ENCODE measurements around the gene GTF2A1L.

- TF ChIP-seq POLR2AphosphoS5 (IDR thresholded peaks at IDR 0.05; ENCODE audit: borderline replicate concordance, low read depth, low read length): no peak
- TF ChIP-seq FOXP2 (optimal IDR thresholded peaks at IDR 0.05; ENCODE audit: control extremely low read depth, extremely low read length, insufficient read depth): no peak
- no peak for TF ChIP-seq EZH2 (IDR thresholded peaks at IDR 0.05)
Measured at GRCh38 chr2:48715956-48716355, 98.3 kb downstream of the GTF2A1L start.

Measured in SK-N-MC (cell line).